ENCODE results near the gene MAPK8IP1.

Gene MAPK8IP1

DNA sequence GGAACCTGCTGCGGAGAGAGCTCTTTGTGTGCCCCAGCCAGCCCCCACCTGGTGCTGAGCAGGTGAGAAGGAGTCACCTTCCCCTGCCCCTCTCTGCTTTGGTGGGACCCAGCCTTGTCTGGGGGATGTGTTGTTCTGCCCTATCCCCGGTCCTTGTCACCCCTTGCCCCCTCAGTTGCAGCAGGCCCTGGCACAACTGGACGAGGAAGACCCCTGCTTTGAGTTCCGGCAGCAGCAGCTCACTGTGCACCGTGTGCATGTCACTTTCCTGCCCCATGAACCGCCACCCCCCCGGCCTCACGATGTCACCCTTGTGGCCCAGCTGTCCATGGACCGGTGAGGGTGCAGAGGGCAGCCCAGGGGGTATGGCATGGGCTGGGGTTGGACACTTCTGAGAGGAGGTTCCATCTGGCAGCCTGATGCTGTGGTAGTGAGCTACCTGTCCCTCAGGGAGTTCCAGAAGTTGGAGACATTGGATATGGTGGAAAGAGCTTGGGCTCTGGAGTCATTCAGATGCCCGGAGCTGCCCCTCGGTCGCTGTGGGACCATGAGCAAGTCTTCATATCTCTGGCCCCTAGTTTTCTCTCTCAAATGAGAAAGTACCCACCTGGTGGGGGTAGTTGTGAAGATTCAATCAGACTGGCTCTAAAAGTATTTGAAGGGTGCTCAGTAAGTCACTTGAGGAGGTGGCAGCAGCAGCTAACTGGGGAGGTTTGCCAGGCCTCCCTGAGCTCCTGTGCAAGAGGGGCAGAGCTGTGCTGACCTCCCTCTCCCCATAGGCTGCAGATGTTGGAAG, 41.3 kb downstream of the MAPK8IP1 start:
- DNase-seq, result no peak

DNA sequence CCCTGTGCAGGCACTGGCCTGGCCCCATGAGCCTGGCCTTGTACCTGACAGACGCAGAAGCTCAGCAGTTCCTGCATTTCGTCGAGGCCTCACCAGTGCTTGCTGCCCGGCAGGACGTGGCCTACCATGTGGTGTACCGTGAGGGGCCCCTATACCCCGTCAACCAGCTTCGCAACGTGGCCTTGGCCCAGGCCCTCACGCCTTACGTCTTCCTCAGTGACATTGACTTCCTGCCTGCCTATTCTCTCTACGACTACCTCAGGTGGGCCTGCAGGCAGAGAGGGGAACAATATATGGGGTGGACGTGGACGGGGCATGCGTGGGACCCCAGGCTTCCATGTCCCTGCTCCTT, 41.9 kb downstream of the MAPK8IP1 start:
- DNase-seq, result no peak

DNA sequence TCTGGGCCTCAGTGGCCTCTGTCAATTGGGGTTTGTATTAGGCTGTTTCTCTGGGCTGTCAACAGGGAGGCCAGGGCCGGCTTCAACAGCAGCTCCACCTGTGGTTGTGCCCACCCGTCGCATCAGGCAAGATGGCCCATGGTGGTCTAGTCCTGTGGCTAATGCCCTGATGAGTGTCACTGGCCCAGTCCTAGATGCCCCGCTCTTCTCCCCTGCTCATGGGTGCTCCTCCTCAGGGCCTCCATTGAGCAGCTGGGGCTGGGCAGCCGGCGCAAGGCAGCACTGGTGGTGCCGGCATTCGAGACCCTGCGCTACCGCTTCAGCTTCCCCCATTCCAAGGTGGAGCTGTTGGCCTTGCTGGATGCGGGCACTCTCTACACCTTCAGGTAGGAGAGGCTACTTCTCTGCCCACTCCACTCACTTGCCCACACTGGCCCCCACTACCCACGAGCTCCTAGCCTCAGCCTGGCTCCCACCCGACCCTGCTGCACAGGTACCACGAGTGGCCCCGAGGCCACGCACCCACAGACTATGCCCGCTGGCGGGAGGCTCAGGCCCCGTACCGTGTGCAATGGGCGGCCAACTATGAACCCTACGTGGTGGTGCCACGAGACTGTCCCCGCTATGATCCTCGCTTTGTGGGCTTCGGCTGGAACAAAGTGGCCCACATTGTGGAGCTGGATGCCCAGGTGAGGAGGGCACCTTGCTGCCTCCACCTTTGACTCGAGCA, 42.4 kb downstream of the MAPK8IP1 start:
- DNase-seq, result no peak

DNA sequence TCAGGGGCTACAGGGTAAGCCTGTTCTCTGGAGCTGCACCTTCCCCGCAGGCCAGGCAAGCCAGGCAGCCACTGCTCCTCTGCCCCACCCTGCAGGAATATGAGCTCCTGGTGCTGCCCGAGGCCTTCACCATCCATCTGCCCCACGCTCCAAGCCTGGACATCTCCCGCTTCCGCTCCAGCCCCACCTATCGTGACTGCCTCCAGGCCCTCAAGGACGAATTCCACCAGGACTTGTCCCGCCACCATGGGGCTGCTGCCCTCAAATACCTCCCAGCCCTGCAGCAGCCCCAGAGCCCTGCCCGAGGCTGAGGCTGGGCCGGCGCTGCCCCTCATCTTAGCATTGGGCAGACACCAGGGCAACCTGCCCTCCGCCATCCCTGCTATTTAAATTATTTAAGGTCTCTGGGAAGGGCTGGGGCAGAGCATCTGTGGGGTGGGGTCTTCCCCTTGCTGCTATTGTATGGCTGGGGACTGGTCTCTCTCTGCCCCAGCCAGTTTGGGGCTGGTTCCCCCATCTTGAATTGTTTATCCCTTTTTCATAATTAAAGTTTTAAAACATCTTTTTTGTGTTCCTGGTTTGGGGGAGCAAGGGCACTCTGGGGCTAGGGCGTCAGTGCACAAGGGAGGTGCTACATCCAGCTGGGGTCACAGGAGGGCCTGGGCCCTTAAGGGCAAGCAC, 43.2 kb downstream of the MAPK8IP1 start:
- DNase-seq, result no peak

DNA sequence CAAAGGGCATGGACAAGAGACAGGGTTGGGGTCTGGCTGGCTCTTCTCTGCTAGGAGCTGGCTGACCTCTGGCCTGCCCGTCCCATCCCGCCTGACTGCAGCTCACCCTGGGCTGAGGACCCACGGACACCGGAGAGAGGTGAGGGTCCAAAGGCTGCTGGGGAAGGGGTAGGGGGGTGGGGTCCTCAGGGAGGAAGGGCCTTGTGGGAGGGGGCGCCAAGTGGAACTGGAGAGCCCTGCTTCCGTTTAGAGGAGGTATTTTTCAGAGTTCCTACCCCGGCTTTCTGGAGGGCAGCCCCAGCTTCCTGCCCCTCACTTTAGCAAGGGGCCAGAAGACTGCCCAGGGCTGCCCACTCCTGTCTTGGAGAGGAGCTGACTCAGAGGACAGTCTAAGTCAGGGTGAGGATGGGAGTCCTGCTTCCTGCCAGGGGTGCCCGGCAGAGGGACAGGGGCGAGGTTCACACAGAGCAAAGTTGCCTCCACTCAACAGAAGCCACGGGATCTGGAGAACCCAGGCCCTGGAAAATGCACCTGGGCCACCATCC, 44.1 kb downstream of the MAPK8IP1 start:
- no peak for DNase-seq

DNA sequence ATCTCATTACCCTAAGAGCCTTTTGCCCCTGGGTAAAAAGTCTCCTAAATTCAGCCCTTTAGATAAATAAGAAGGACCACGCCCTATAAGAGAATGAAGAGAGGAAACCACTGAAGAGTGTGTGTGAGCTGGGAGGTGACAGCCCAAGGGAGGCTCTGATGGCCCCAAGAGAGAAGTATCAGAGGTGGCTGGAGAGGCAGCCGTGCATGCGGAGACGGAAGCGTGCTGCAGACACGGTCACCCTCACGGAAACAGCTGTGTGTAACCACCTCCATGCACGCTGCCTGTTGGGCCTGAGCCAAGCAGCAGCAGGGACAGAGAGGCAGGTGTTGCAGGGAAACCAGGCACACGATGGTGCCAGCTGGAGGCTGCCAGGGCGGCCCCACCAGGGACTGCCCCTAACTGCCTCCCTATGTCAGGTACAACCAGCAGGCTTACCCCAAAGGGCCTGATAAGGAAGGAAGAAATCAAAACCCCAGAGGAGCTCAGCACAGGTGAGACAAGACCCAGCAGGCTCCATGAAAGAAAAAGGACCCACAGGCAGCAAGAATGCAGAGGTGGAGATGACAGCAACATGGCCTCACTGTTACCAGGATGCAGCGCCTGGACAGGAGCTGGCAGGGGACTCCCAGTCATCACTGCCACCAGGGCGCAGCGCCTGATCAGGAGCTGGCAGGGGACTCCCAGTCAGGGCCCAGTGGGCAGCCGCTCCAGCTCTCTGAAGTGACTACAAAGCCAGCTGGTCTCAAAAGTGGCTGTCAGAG, 44.8 kb downstream of the MAPK8IP1 start:
- DNase-seq, result no peak

DNA sequence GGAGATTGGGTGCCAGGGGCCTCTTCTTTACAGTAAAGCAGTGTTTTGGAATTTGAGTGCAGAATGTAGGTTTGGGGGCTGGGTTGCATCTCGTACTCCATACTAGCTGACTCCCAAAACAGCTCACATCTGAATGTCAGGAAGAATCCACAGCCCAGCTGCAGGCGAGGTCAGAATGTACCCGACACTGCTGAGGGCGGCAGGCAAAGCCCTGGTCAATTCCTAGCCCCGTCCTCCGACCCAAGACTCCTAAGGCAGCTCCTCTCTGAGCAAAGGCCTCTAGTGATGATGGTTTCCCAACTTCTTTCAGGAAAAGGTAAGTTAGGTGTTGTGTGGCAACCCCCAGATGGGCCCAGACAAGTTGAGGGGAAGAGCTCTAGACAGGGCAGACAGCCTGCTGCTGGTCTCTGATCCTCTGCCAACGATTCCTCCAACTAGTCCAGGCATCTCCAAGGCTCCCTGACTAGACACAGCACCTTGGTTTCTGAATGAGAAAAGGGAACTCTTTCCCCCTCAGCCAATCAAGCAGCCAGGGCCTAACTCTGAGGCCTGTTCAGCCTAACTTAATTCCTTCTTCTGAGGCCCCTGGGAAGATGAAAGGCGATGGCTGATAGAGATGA, 45.6 kb downstream of the MAPK8IP1 start:
- DNase-seq, result no peak

DNA sequence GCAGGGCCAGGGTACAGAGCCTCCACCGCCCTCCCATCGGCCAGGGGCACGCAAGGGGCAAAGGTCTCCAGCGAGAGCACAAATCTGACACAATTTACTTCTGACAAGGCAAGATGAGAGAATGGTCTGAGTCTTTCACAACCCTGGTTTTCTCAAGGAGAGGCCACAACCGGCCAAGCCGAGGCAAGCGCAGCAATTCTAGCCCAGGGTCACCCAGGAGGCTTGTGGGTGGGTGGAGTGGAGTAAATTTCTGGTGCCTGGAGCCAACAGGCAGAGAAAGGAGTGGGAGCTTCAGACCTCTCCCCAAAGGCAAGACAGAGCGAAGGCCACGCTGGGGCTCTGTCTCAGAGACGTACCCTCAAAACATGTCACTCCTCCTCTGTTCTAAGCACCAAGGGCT, 46.3 kb downstream of the MAPK8IP1 start:
- DNase-seq, result no peak

DNA sequence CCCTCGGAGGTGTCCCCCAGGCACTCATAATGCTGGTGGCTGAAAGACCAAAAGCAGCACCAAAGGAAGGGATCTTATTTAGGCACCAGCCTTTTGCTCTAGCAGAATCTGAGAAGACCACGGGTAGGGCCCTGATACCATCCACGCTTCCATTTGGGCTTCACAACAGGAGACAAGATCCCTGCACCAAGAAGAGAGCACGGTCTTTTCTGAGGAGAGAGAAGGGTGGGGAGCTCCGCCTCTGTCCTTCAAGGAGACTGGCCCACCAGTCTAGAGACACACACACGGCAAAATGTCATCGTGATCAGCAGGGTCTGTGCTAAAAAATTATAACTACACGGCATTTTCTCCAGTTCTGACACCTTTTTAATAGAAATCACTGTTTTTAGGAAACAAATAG, 46.8 kb downstream of the MAPK8IP1 start:
- DNase-seq, result no peak

DNA sequence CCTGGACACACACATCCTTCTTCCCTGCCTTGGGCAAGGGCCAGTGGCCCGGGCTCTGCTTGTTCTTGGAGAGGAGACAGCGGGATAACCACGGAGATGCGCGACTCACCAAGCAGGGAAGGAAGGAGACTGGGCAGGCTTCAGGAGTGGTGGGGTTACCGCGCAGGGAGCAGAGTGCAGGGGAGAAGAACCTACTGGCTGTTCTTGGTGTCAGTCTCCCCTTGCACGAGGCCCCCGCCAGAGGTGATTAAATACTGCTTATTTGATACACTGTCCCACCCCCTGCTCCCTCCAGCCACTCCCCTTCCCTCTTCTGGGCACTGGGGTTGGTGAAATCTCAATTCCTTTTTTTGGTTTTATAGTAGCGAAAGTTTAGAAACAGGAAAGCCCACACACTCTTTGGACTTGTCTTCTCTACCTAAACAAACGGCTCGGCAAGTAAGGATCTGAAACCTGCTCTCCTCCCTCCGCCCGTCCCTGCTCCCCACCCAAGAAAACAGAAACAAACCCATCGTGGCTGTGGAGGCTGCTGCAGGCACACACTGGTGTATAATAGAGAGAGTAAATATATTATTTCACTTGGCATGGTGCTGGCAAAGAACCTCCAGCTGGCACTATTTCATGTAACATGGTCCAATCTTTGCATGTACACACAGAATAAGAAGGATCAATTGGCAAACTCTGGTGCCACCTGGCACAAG, 47.8 kb downstream of the MAPK8IP1 start:
- no peak for DNase-seq

DNA sequence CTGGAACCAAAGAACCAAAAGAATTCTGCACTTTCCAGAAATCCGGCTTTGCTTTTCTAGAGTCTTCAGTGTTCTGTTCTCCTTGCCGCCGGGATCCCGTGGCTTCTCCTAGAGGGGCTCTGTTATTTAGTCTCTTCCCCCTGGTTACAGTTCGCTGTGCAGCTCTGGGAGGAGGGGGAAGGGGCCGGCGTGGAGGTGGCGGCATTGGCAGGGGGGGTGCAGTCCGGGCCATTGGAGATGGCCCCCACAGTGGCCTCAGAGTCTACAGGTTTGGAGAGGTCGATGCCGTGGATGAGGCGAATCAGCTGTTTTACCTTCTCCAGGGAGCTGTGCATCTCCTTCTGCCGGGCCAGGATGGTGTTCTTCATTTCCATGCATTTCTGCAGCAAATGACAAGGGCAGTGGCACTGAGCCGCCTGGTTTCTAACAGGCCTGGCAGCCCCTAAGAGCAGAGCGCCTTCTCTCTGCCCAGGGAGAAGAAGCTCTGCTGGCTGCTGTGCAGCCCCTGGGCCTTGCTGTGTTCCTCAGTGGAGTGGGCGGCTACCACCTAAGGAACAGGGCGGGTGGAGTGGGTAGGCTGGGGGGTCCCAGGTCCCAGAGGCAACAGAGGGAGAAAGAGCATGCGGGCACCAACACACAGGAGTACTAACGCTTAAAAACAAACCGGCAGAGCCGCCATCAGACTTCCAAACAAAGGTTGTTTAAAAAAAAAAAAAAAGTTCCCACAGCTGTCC, 48.6 kb downstream of the MAPK8IP1 start:
- DNase-seq, result no peak

DNA sequence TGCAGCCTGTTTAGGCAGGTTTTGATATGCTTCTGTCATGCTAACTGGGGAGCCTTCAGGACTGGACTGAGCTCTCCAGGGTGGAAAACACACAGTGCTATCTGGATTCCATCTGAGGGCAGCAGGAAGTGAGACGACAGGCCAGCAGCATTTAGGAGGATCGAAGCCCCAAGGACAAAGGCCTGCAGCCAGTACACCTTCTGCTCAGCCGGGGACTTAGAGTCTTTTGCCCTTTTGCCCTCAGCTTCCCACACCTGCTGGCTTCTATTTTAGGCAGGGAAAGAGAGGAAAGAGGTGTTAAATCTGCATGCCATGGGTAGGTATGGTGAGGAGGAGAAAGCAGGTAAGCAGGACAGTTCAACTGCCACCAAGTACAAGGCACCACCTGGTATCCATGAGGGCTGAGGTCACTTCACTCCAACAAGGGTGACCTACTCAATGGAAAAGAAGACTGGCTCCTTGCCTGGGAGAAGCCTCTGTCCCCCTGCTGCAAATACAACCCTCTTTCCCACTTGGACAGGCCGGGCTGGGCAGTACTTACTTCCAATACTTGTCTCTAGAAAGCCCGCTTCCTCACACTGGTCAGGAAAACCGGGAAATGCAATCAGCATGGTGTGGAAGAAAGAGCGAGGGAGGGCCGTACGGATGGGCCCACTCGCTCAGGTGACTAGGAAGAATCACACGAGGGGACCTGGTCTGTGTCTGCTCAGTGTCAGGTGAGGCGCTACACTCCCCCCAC, 49.3 kb downstream of the MAPK8IP1 start:
- DNase-seq, result no peak

DNA sequence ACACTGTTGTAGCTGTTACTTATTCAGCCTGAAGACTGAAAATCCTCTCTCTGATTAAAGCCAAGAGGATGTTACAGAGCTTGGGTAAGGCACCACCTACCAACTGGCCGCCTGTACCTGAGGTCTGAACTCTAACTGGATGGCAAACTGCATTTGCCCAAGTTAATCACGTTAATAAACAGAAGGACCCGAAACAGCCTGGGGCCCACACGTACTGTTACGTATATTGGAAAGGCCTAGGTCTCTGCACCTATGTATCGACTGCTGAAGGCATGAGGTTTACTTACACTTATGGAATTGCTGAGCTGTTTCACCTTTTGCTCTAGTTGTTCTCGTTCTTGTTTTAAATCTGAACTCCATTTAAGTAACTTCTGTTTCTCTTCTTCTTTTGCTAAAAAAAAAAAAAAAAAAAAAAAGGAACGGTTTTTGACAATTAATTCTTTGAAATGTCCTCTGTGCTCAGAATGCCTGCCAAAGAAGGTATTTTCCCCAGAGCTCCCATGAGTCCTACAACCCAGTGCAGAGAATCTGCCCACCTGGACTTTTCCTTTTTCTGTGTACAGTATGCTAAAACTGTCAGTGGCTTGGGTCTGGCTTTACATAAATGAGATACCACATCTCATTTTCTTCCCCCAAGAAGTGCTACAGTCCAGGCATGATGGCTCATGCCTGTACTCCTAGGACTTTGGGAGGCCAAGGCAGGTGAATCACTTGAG, 50.1 kb downstream of the MAPK8IP1 start:
- DNase-seq, result no peak

DNA sequence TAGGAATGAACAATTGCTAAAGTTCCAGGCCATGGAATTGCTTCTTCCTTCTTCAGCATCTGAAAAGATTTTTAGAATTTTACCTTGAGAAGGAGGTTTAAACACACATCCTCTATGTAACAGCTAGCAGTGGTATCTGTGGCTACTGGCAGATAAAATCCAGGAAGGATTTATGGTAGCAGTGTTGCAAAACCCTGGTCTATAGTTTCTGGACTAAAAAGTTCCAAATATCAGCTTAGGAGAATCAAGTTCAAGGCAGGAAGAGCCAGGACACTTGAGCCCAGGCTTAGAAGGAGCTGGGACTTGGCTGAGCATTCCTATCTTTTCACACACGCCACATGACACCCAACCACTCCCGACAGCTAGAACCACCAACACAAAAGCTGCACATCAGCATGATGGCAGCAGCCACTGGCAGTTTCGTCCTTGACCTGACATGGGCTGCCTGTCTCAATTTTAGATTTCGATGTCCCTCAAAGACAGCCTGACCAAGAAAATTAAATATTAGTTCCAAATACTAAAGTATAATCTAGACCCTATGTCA, 51.1 kb downstream of the MAPK8IP1 start:
- DNase-seq, result no peak

DNA sequence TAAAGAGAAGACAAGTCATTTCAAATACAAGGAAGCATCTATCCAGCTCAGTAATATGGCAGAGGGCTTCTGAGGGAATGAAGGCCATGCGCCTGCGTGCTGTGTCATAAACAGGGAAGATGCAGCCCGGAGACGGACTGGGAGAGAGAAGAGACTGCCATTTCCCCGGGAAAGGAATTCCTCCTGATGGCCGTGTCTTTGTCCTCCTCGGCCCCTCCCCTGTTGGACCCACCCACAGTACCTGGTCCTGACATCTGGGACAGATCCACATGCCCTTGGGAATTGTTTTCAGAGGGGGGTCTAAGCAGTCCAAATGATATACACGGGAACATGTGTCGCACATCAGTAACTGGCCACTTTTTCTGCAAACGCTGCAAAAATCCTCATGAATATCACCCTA, 52.5 kb downstream of the MAPK8IP1 start:
- no peak for DNase-seq

DNA sequence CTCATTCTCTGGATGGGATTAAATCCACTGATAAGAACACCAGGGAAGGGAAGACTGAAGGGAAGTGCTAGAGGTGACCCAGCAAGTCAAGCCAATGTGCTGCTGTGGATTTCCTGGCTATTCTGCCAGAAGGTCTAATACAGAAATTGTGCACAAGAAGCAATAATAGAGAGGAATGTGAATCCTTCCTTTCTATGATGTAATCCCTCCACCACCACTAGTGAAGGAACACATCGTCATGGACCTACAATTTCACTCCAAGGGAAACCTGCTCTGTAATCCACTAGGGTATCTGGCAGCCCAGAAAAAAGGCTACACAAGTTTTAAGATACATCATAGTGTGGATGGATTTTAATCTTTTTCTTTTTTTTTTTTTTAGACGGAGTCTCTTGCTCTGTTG, 54.4 kb downstream of the MAPK8IP1 start:
- DNase-seq, result no peak

DNA sequence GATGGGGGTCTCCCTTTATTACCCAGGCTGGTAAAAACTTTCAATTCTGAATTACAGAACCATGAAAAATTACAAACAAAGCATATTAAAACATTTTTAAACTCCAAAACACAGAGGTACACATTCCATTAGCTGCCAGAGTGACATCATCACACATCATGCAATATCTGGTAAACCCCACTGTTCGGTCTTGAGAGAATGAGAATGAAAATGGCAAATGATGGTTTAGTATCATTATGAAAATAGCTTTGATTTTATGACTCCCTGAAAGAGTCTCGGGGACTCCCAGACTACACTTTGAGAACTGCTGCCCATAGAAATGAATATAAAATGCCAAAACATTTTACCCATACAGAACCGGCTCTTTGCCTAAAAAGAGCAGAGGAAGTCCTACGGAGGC, 55.8 kb downstream of the MAPK8IP1 start:
- DNase-seq, result no peak

DNA sequence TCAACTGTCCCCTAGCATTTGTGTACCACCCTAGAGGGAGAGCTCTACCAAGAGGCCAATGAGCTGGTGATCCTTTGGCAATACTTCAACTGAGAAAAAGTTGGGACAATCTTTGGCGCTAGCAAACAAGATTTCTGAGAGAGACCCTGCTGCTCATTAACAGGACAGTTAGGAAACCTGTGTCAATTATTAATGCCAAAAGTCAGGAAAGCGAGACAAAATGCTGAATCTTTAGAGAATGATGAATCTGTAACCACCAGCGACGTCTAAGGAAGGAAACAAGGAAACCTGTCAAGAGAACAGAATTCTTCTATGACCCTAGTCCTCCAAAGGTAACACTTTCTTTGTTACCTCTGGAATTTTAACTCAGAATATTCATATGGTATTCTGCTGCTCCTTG, 56.9 kb downstream of the MAPK8IP1 start:
- DNase-seq, result no peak

DNA sequence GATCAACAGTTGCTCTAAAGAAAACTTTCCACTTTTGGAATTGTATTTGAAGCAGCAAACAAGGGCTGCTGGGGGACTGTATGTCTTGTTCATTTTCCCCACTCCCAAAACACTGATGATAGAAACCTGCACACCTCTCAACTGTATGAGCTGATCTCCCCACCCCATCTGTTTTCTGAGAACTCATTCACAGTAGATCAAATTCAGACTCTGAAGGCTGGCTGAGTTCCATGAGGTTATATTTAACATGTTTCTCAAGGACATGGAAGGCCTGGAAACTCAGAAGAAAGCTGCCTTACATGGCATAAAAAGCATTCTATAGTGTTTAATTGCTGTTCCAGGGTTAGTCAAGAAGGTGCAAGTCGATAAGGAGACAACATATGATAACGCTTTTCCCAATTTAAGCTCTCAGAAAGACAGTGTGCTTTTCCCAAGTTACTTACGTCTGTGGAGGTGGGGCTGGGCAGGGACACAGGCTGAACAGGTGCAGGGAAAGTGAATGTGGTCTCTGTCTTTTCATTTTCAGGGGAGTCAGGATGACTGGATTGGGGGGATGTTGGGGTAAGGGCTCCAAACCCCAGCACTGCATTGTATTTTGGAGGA, 60.0 kb downstream of the MAPK8IP1 start:
- DNase-seq, result no peak
